HG03460 (cell line): ENCODE data around the gene DOCK3.
"Not testable (repeated sequence)": the region's sequence is repeated elsewhere in the genome, so short reads cannot be mapped to it uniquely, and the experiment has no call there.

ENCODE experiments used
- ATAC-seq: cut with Tn5 transposase; IDR thresholded peaks from one replicate; pipeline ENCODE4 v1.9.1; 2021; ENCODE audit not compliant: unreplicated experiment

The DOCK3 gene

DNA sequence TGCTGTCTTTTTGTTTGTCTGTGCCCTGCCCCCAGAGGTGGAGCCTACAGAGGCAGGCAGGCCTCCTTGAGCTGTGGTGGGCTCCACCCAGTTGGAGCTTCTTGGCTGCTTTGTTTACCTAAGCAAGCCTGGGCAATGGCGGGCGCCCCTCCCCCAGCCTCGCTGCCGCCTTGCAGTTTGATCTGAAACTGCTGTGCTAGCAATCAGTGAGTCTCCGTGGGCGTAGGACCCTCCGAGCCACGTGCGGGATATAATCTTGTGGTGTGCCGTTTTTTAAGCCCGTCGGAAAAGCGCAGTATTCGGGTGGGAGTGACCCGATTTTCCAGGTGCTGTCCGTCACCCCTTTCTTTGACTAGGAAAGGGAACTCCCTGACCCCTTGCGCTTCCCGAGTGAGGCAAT lies 303.9 kb downstream of the DOCK3 start:
- ATAC-seq: not testable (repeated sequence)

DNA sequence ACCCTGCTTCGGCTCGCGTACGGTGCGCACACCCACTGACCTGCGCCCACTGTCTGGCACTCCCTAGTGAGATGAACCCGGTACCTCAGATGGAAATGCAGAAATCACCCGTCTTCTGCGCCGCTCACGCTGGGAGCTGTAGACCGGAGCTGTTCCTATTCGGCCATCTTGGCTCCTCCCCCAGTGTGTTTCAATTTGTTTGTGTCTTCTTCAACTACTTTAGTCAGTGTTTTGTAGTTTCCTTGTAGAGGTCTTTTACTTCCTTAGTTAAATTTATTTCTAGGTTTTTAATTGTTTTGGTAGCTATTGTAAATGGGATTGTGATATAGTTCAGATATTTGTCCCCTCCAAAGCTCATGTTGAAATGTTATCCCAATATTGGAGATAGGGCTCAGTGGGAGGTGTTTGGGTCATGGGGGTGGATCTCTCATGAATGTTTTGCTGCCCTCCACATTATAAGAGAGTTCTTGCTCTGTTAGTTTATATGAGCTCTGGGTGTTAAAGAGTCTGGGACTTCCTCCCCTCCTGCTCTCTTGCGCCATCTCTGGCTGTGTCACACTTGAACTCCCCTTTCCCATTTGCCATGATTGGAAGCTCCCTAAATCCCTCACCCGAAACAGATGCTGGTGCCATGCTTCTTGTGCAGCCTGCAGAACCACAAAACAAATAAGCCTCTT lies 304.4 kb downstream of the DOCK3 start:
- no peak for ATAC-seq

DNA sequence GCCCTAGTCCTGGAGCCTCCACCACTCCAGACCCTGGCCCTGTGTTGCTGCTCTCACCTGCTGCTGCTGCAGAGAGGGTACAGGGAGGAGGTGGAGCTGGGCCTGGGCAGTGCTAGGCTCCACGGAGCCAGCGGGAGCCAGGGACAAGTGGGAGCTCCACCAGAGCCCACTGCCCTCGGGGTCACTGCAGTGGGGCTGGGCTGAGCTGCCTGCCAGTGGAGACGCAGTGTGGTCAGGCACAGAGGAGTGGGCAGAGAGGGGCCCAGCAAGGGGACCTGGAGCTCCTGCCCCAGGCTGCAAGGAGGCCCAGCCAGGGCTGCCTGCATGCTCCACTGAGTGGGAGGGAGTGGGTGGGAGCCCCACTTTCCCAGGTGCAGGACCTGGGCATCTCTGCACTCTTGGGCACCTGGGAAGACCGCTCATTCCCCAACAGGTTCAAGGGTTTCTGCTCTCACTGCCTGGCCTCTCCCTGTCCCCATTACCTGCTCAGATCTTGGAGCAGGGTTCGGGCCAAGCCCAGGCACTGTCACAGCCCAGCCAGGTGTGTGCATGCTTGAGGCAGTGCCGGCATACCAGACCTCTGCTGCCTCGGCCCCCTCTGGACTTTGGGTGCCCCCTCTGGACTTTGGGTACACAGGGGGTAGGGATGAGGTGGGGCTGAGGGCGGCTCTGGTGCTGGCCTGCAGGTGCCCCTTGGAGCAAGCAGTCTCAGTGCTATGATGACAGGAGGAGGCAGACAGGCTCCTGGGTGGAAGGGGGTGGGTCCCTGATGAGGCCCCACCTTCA lies 308.0 kb downstream of the DOCK3 start:
- ATAC-seq: no peak

DNA sequence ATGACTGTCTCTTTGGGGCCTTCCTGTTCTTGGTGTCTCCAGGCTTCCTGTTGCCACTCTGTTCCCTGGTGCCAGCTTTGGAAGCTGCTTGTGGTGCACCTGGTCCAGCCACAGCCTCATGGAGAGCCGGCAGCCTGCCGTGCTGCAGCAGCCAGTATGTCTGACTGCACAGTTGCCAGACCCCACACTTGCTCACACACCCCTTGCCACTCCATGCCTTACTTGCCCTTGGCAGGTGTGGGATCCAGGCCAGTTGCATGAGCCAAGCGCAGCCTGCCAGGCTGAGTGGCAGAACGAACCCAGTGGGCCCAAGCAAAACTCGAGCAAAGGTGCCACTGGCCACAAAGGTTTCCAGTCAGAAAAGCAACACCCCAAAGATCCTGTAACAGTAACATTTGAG lies 309.2 kb downstream of the DOCK3 start:
- no peak for ATAC-seq

DNA sequence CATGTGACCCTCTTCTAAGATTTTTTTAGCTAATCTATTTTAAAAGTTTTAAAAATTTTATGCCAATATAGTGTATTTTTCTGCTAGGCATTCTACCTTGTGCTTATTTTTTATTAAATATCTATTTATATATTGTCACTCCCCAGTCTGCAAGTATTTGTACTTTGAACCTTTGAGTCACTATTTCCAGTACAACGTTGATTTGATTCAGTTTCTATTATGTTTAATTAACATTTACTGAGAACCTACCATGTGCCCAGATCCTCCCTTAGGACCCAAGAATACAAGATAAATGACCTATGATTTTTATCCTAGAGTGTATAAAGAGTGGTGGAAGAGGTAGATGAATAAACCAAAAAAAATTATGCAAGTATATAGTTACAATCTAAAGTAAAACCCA lies 311.2 kb downstream of the DOCK3 start:
- ATAC-seq: no peak

DNA sequence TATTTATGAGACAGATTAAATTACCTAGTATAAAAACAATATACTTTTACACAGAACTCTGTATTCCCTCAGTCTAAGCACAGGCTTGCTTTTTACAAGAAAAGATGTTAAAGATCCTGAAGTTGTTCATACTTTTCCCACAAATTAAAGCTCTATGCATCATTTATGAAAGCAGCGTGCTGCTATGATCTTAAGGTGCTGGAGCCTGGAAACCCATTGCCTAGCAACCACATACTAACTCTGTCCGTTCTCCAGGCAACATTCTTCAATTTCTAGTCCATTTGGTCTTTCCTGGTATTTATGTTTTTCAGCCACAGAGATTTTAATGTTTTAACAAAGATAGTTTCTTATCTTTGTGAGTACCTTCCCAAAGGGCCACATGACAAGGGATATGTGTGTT lies 312.0 kb downstream of the DOCK3 start:
- ATAC-seq: no peak

DNA sequence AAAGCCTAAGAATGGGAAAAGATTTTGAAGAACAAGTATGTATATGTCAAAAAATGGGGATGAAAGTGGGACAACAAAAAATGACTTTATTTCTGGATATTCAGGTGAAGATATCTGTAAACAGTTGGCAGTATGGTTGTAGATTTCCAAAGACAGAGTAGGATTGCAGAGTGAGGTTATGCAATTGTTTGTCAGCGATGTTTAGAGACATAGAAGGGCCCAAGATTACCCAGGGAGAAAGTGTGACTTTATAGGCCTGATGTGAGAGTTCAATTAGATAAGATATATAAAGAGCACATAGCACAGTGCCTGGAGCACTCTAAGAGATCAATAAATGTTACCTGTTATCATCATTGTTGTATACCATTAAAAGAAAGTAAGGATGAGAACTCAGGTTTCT lies 319.8 kb downstream of the DOCK3 start:
- ATAC-seq: no peak

DNA sequence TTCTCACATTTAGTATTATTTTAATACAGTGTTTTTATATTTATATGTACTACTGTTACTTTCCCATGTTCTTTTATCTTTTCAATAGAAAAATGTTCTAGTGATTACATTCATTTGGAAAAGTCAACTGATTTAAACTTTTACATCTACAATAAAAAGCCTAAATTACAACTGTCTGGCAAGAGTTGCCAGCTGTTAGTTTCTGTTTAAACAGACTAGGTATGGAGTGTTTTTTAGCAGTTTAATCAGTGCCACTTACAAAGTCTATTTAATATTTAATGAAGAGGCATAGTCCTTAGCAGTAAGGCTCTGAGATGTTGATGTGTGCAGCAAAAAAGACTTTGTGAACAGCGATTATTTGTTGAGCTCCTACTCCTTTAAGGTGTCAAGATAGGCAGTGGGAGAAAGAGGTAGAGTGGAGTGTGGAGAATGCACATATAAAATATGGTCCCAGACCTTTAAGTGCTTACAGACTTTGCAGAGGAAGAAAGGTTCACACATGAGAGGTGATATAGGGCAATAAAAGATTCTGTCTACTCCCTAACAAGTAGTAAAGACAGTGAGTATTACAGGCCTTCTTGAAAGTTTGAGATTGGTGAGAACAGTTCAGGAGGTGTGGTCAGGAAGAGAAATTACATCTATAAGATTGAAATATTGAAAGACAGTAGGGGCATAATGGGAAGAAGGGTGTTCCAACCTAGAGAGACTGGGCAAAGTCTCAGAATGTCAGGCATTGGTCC lies 320.5 kb downstream of the DOCK3 start:
- ATAC-seq: no peak

DNA sequence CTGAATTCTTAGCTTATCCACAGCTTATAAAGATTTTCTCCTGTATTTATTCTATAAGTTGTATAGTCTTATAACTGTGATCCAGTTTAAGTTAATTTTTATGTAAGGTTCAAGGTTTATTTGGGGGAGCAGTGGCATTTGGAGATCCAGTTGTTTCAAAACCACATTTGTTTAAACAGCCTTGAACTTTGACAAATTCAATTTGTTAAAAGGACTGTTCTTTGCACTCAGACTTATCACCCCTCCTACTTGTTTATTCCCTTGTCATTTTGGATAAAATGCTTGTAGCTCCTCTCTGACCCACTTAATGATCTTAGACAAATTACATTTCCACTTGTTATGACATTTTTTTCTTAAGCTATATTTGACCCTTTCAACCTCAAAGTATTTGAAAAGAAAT lies 327.8 kb downstream of the DOCK3 start:
- no peak for ATAC-seq

DNA sequence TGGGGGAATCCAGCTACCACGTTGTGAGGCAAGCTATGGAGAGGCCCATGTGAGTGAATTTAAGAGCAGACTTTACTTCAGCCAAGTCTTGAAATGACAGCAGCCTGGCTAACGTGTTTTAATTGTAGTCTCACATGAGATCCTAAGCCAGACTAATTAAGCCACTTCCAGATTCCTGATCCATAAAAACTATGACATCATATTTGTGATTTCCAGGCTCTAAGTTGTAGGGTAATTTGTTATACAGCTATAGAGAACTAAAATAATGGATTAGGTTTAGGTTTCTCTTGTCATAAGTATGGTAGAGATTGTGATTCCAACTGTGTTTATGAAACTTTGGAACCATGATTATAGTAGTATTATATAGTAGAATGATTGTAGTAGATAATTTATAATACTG lies 329.5 kb downstream of the DOCK3 start:
- ATAC-seq: no peak

DNA sequence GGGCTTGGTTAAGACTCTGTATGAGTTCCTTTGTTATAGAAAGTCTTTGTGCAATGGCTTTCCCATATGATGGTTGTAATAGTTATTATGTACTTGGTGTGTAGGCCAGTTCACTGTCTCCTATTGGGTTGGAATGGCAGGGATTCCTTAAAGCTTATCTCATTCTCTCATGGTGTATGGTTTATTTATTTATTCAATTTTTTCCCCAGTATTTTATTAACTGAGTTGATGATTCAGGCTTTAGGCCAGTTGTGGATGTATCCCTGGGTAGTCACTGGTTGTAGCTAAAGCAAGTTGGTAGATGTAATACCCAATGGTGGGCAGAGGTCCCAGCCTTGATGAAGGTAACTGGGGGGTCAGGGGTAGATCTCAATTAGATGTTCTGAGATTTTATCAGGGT lies 349.4 kb downstream of the DOCK3 start:
- no peak for ATAC-seq

DNA sequence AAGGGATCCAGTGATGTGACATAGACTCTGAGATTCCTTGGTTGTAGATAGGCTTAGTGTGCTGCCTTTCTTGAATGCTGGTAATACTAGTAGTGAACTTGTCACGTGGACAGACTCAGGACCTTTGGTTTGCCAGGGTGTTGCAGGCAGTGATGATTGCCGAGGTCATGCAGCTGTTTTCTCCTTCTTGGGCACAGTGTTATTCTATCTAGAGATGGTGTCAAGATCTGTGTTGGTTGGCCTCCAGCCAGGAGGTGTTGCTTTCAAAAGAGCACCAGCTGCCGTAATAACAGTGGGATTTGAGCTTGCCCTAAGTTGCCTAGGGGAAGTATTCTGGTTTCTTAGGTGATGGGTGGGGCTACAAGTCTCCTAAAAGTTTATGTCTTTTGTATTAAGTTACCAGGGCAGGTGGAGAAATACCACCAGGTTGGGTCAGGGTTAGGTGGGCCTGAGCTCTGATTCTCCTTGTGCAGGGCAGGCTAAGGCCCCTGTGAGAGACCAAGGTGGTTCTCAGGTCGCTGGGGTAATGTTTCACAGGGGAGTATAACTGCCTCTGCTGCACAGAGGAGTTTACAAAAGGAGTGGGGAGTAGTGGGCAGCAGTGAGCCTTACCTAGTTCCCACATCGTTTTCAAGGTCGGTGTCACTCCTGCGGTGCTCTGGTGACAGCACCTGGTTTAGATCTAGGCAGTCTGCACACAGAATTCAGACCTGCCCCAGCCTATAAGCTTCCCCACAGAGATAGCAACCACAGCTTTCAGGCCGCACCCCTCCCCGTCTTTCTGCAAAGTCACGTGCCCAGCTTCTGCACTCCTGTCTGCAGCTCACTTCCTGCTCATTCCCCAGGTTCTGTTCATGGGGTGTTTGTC lies 350.3 kb downstream of the DOCK3 start:
- ATAC-seq: no peak

DNA sequence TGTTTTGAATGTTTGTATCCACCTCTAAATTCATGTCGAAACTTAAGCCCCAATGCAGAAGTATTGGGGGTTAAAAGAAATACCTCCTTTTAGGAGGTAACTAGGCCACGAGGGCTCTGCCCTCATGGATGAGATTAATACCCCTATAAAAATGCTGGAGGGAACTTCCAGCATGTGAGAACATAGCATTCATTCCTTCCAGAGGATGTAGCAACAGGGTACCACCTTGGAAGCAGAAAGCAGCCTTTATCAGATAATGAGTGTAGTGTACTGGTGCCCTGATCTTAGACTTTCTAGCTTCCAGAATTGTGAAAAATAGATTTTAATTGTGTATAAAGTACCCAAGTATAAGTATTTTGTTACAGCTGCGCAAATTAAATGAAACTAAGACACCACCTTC lies 356.9 kb downstream of the DOCK3 start:
- no peak for ATAC-seq

DNA sequence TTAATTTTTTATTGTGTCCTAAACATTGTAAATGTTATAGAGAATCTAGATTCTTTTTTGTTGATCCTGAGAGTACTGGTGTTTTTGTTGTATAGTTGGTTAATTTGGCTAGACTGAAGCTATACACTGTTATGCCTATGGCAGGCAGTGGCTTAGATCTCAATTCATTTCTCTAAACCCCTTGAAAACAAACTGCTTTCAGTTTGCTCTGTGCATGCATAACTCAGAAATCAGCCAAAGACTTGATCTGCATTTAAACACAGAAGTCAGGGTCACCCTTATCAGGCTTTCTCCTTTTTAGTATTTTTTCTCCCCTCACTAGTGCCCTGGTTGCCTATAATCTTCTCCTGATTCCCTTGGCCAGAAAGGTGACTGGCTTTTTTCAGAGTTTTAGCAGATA lies 360.9 kb downstream of the DOCK3 start:
- ATAC-seq: no peak

DNA sequence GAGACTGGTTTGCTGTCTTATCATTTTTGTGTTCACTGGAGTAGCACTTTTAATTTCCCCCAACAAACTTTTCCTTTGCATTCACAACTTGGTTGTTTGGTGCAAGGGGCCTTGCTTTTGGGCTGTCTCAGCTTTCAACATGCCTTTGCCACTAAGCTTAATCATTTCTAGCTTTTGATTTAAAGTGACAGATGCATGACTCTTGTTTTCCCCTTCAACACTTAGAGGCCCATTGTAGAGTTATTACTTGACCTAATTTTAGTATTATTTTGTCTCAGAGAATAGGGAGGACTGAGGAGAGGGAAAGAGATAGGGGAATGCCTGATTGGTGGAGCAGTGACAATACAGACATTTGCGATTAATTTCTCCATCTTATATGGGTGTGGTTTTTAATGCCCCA lies 370.3 kb downstream of the DOCK3 start:
- ATAC-seq: no peak

DNA sequence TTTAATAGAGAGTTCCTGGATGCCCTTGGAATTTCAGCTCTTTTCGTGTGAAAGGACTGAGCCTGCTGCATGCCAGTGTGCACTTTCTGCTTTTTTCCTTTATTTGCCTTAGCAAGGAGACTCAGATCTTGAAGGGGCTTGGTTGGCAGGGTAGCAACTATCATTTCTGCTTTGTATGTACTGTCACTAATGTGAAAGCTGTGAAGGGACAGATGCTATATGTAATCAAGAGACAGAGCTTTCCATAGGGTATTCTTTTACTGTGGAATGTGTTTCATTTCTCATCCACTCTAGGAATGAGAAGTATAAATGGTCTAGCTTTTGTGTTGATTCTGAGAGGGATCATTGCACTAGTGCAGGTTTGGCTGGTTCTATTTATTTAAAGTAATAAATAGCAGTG lies 377.8 kb downstream of the DOCK3 start:
- no peak for ATAC-seq

DNA sequence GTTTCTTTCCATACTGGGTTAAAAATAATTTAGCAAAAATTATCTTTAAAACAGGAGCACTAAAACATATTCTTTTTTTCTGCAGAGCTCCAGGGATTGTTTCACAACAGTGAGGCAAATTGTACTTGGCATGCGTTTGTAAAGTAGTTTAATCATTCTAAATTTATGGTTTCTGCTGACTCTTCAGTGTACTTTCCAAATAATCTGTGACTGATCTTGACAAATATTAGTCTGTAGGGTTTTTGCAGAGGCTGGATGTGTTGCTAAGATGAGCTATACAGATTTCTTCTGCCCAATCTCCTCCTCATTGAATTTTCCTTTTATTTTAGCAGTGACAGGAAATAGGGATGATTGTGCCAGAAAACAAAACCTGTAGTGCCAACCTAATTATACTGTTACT lies 382.4 kb downstream of the DOCK3 start:
- ATAC-seq: no peak

DNA sequence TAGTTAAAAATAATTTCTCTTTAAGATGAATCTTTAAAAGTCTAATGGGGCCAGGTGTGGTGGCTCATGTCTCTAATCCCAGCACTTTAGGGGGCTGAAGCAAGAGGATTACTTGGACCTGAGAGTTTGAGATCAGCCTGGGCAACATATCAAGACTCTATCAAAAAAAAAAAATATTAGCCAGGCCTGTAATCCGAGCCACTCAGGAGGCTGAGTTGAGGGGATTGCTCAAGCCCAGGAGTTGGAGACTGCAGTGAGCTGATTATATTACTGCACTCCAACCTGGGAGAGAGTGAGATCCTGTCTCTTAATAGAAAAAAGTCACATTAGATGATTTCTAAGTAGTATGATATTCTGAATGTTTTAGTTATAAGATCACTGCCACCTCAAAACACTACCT lies 388.3 kb downstream of the DOCK3 start:
- ATAC-seq: no peak

DNA sequence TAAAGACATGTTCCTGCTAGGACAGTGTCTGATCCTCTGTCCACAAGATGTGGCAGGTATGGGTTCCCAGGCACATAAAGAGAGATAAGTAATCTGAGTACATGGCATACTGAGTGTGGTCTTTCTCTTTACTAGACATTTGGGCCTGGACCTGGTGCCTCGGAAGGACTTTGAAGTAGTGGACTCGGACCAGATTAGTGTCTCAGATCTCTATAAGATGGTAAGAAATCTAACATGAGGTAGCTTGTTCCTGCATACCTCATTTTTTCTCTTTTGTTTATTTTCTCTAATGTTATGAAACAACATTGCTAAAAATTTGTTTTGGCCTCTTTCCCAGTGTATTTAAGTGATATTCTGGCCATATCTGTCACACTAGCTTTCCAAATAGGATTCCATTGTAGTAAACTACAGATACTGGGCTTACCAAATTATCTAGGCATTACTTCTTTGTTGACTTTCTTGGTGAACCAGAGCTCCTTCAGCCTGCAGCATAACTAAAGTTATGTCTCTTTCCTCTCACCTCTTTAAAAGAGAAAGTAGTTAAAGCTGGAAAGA lies 400.6 kb downstream of the DOCK3 start:
- no peak for ATAC-seq

DNA sequence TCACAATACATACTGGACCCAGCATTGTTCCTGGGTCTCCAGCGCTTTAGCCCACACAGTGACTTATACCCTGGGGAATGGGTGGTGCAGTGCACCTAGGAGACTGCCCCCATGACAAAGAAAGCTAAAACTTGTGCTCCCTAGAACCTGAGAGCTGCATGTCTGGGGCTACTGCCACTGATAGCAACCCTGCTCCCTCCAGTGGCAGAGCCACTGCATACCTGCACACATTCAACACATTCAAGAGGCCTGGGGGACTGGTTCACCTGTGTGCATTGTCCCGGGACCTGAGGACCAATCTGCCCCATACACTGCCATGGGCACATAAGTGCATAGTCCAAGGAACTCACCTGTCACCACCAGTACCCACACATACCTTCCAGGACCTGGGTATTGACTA lies 407.6 kb downstream of the DOCK3 start:
- no peak for ATAC-seq

DNA sequence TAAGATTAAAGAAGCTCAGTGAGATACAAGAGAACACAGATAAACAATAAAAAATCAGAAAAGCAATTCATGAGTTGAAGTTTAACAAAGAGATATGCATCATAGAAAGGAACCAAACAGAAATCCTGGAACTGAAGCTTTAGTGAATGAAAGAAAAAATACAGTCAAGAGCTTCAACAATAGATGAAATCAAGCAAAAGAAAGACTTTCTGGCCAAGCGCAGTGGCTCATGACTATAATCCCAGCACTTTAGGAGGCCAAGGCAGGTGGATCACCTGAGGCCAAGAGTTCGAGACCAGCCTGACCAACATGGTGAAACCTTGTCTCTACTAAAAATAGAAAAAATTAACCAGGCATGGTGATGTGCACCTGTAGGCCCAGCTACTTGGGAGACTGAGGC lies 408.8 kb downstream of the DOCK3 start:
- no peak for ATAC-seq
